Fibroblast of upper back skin (primary cell): ENCODE measurements around the gene VIP.

Experiments used
- DNase-seq: peaks from one replicate; pipeline ENCODE4 v3.0.0-alpha.2; 2013

The VIP gene

DNA sequence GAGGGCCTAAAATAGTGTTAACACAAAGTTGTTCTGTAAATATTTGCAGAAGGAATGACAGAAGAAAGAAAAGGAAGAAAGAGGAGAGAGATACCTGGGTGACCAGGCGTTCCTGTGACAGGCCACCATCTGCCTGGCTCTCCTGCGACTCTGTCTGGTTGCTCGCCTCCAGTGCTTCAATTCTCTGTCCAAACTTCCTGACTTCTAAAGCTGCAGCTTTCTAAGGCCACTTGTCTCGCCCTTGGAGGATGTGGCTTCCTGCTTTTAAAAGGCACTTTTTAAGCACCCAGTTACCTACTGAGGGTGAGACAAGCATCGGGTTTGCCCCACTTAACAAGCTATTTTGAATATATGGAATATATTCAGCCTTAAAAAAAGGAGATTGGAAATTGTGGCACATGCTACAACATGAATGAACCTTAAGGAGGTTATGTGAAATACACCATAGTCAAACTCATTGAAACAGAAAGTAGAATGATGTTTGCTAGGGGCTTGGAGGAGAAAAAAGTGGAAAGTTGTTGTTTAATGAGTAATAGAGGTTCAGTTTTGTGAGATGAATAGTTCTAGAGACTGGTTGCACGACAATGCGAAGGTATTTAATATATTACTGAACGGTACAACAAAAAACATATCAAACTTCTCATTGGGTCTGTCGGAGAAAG, 32.8 kb downstream of the VIP start:
- no peak for DNase-seq

DNA sequence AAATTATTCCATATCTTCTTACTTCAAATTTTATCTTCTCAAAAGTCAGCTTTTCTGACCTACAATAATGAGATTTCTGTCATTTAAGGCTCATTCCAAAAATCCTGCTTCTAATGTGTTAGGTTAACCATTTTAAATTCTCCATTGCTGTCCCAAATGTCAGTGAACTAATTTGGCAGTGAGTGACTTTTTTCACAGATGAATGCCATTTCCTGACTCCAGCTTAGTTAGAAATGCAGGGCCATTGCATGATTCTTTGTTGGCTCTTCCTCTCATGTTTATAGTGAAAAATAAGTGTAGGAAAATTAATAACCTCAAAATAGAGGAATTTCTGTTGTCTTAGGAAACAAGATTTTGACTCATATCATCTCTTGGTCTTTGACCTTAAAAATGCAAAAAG, 44.1 kb downstream of the VIP start:
- DNase-seq, result no peak

DNA sequence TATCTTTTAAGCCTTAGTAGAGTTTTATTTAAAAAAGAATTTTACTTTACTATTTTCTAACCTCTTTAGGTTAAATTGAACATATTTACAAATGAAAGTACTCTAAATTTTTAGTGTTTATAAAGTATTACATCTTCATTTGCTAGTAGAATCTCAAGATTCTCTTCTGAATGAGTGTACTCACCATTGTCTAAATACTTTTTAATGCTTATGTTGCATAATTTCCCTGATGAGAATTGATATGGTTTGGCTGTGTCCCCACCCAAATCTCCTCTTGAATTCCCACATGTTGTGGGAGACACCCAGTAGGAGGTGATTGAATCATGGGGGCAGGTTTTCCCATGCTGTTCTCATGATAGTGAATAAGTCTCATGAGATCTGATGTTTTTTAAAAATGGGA, 53.6 kb downstream of the VIP start:
- DNase-seq, result no peak
